SU-DHL-6 (cell line): ENCODE results near the gene HESX1.

Source experiments
- H2AFZ ChIP-seq: fragments of 200-600 bp; sonication (generic); 2 replicates; pipeline ENCODE4 v1.6.1; 2014; ENCODE audit warnings: low read depth, mild to moderate bottlenecking, moderate library complexity, mixed read lengths, antibody characterized with exemption, low read length; ENCODE audit not compliant: severe bottlenecking
- H3F3A ChIP-seq: fragments of 200-600 bp; shearing (Covaris generic); 2 replicates; pipeline ENCODE4 v1.6.0; 2016; ENCODE audit warnings: antibody characterized with exemption, mild to moderate bottlenecking; ENCODE audit not compliant: insufficient read depth
- H3K27ac ChIP-seq: fragments of 200-600 bp; sonication (generic); 2 replicates; pipeline ENCODE4 v1.5.1; 2016; ENCODE audit warnings: low read depth, mild to moderate bottlenecking, low read length, moderate library complexity, mixed read lengths
- H3K27me3 ChIP-seq: fragments of 200-600 bp; sonication (generic), shearing (Covaris generic); 2 replicates; pipeline ENCODE4 v1.6.0; 2014; ENCODE audit warnings: mild to moderate bottlenecking, low read length
- H3K36me3 ChIP-seq: fragments of 200-600 bp; sonication (generic); 2 replicates; pipeline ENCODE4 v1.6.1; 2014; ENCODE audit warnings: mild to moderate bottlenecking, low read length, mixed read lengths
- H3K4me2 ChIP-seq: fragments of 300-600, 200-600 bp; shearing (Covaris generic), sonication (generic); 2 replicates; pipeline ENCODE4 v1.6.0; 2014; ENCODE audit warnings: low read length, low read depth, mild to moderate bottlenecking; ENCODE audit not compliant: poor library complexity, severe bottlenecking
- H3K4me3 ChIP-seq: fragments of 200-600 bp; sonication (generic); 2 replicates; pipeline ENCODE4 v1.5.1; 2014; ENCODE audit warnings: antibody characterized with exemption, low read length, mild to moderate bottlenecking, mixed read lengths; ENCODE audit not compliant: insufficient read depth, poor library complexity, severe bottlenecking
- H3K79me2 ChIP-seq: fragments of 200-600 bp; sonication (generic); 2 replicates; pipeline ENCODE4 v1.6.1; 2014; ENCODE audit warnings: mild to moderate bottlenecking, low read length, moderate library complexity; ENCODE audit not compliant: insufficient read depth
- H3K9ac ChIP-seq: fragments of 200-600 bp; sonication (generic); 2 replicates; pipeline ENCODE4 v1.7.0; 2014; ENCODE audit warnings: mild to moderate bottlenecking, low read length
- H3K9me2 ChIP-seq: fragments of 200-600 bp; sonication (generic); replicated peaks from 2 replicates; pipeline ENCODE4 v1.6.1; 2014; ENCODE audit warnings: low read length; ENCODE audit not compliant: insufficient read depth
- H3K9me3 ChIP-seq: fragments of 200-600 bp; sonication (generic); 2 replicates; pipeline ENCODE4 v1.6.1; 2014; ENCODE audit warnings: low read length, mixed read lengths; ENCODE audit not compliant: insufficient read depth
- H4K20me1 ChIP-seq: fragments of 200-600 bp; sonication (generic); 2 replicates; pipeline ENCODE4 v1.6.1; 2014; ENCODE audit warnings: low read depth, mild to moderate bottlenecking, antibody characterized with exemption, low read length, moderate library complexity, mixed read lengths
- EZH2phosphoT487 ChIP-seq: fragments of 200-600 bp; sonication (generic), shearing (Covaris generic); conservative IDR thresholded peaks from 2 replicates; pipeline ENCODE4 v1.6.1; 2018; ENCODE audit warnings: mild to moderate bottlenecking, antibody characterized with exemption, low read length, moderate library complexity, mixed read lengths
- TF ChIP-seq, protein P1 (sequence below): fragments of 200-600 bp; sonication (generic); IDR thresholded peaks from one replicate; pipeline ENCODE4 v1.5.1; 2017; ENCODE audit warnings: antibody characterized with exemption, mild to moderate bottlenecking, low read length, moderate library complexity; ENCODE audit not compliant: insufficient read depth, poor library complexity, severe bottlenecking

The HESX1 gene

DNA sequence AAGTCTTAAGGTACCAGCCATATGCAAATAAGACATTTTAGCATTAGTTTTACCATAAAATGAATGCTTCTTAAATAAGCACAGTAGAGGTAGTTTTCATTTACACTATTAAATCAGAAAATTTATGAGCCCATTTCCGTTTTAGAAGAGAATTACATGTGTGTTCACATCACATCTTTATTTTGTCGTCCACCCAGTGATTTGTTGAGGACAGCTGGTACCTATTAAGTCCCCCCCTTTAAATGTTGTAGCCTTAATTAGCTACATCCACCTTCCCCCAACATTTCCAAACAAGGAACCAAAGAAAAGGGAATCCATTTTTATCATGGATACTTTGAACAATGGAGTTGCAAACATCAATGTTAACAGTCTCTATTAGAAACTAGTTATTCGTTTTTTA lies 41.5 kb downstream of the HESX1 start:
- Histone ChIP-seq H3F3A (no peaks in the 10 kb centered on the region), H3K4me3 (no peak overlapping the region), H3K27me3 (no peaks in the 10 kb centered on the region), H3K9me3 (no peaks in the 10 kb centered on the region), H2AFZ (no peak overlapping the region), H3K27ac (no peak overlapping the region), H3K79me2 (no peaks in the 10 kb centered on the region), H4K20me1 (no peaks in the 10 kb centered on the region), H3K9ac (no peak overlapping the region), H3K36me3 (no peaks in the 10 kb centered on the region), H3K9me2 (no peaks in the 10 kb centered on the region), H3K4me2 (no peak overlapping the region)
- TF ChIP-seq, protein P1, sequence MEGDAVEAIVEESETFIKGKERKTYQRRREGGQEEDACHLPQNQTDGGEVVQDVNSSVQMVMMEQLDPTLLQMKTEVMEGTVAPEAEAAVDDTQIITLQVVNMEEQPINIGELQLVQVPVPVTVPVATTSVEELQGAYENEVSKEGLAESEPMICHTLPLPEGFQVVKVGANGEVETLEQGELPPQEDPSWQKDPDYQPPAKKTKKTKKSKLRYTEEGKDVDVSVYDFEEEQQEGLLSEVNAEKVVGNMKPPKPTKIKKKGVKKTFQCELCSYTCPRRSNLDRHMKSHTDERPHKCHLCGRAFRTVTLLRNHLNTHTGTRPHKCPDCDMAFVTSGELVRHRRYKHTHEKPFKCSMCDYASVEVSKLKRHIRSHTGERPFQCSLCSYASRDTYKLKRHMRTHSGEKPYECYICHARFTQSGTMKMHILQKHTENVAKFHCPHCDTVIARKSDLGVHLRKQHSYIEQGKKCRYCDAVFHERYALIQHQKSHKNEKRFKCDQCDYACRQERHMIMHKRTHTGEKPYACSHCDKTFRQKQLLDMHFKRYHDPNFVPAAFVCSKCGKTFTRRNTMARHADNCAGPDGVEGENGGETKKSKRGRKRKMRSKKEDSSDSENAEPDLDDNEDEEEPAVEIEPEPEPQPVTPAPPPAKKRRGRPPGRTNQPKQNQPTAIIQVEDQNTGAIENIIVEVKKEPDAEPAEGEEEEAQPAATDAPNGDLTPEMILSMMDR, result no peak
- TF ChIP-seq EZH2phosphoT487, result no peak

DNA sequence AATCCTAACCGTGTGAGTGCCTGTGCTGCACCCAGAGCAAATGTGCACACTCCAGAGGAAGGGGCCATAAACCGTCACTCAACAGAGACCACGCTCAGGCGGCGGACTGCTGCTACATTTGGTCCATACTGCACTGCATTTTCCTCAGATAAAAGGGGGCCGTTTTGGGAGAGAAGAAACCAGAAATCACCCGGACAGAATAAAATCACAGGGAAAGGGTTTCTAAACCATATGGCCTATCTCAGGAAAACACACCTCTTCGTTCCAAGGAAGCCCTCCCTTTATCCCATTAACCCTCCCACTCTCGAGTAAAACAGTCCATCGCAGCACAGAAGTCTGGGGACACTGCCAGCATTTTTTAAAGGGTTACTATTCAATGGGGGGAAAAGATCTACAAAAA lies 42.2 kb downstream of the HESX1 start:
- Histone ChIP-seq H3K9ac (no peak overlapping the region), H3K27me3 (no peaks in the 10 kb centered on the region), H3K4me3 (no peak overlapping the region), H3K27ac (no peak overlapping the region), H3F3A (no peaks in the 10 kb centered on the region), H3K36me3 (no peaks in the 10 kb centered on the region), H3K9me3 (no peaks in the 10 kb centered on the region), H3K4me2 (no peak overlapping the region), H3K9me2 (no peaks in the 10 kb centered on the region), H3K79me2 (no peaks in the 10 kb centered on the region), H4K20me1 (no peaks in the 10 kb centered on the region), H2AFZ (no peak overlapping the region)
- TF ChIP-seq, protein P1, result no peak
- TF ChIP-seq EZH2phosphoT487, result no peak

DNA sequence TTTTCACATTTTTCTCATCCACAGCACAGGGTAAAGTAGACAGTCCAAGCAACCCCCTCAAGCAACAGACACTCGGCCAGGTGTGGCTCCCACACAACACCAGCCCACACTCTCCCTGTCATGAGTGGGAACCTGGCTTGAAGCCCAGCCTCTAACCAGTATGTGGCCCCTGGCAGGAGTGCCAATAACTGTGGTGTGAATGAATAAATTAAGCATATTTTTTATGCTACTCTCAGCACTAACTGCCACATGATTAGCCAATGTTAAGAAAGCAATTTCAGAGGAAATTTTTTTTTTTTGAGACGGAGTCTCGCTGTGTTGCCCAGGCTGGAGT lies 44.5 kb downstream of the HESX1 start:
- Histone ChIP-seq H3F3A (no peaks in the 10 kb centered on the region), H3K9me3 (no peaks in the 10 kb centered on the region), H3K27me3 (no peaks in the 10 kb centered on the region), H3K9ac (no peak overlapping the region), H2AFZ (no peak overlapping the region), H4K20me1 (no peaks in the 10 kb centered on the region), H3K27ac (no peak overlapping the region), H3K4me3 (no peak overlapping the region), H3K9me2 (no peaks in the 10 kb centered on the region), H3K4me2 (no peak overlapping the region), H3K79me2 (no peaks in the 10 kb centered on the region), H3K36me3 (no peaks in the 10 kb centered on the region)
- TF ChIP-seq, protein P1, result no peak
- no peak for TF ChIP-seq EZH2phosphoT487
